OCI-LY3 (cell line): ENCODE results near the gene SRSF3.
A peak's percentile ranks its signal among the peaks of the same experiment; 100 is the strongest.

ENCODE experiments used
- H2AFZ ChIP-seq: fragments of 200-600, 300-600 bp; shearing (Covaris generic); 2 replicates; pipeline ENCODE4 v1.6.0; 2014; ENCODE audit warnings: antibody characterized with exemption, low read depth, low read length
- H3K27ac ChIP-seq: fragments of 200-600, 300-600 bp; sonication (generic); 2 replicates; pipeline ENCODE4 v1.5.1; 2014; ENCODE audit warnings: mild to moderate bottlenecking, low read length, moderate library complexity, mixed read lengths
- H3K27me3 ChIP-seq: fragments of 200-600, 300-600 bp; sonication (generic); 2 replicates; pipeline ENCODE4 v1.6.1; 2014; ENCODE audit warnings: low read depth, low read length, mixed read lengths
- H3K36me3 ChIP-seq: fragments of 200-600, 300-600 bp; sonication (generic); replicated peaks from 2 replicates; pipeline ENCODE3; 2014; ENCODE audit warnings: low read depth, low read length, mixed read lengths
- H3K4me1 ChIP-seq: fragments of 300-600, 200-600 bp; sonication (generic); 2 replicates; pipeline ENCODE4 v1.6.1; 2014; ENCODE audit warnings: low read length, mixed read lengths
- H3K4me2 ChIP-seq: fragments of 200-600, 300-600 bp; sonication (generic); 2 replicates; pipeline ENCODE4 v1.6.1; 2014; ENCODE audit warnings: low read length, mixed read lengths
- H3K4me3 ChIP-seq: fragments of 300-600, 200-600 bp; sonication (generic); 2 replicates; pipeline ENCODE4 v1.5.1; 2014; ENCODE audit warnings: antibody characterized with exemption, mild to moderate bottlenecking, low read length, moderate library complexity
- H3K79me2 ChIP-seq: fragments of 300-600, 200-600 bp; shearing (Covaris generic); 2 replicates; pipeline ENCODE4 v1.6.1; 2014; ENCODE audit warnings: mild to moderate bottlenecking, low read length, mixed read lengths
- H3K9ac ChIP-seq: fragments of 300-600, 200-600 bp; shearing (Covaris generic); 2 replicates; pipeline ENCODE4 v1.6.0; 2014; ENCODE audit warnings: mild to moderate bottlenecking, low read length, moderate library complexity
- H3K9me3 ChIP-seq: fragments of 200-600, 300-600 bp; shearing (Covaris generic); 2 replicates; pipeline ENCODE4 v1.6.1; 2014; ENCODE audit warnings: low read length, mixed read lengths; ENCODE audit not compliant: insufficient read depth
- H4K20me1 ChIP-seq: fragments of 200-600, 300-600 bp; sonication (generic); 2 replicates; pipeline ENCODE4 v1.6.1; 2016; ENCODE audit warnings: low read length, mixed read lengths; ENCODE audit not compliant: insufficient read depth
- CTCF ChIP-seq: fragments of 200-600, 300-600 bp; sonication (generic); IDR thresholded peaks from 2 replicates; pipeline ENCODE4 v1.5.1; 2014; ENCODE audit warnings: antibody characterized with exemption, low read length, low read depth
- EZH2phosphoT487 ChIP-seq: fragments of 200-600 bp; shearing (Covaris generic); IDR thresholded peaks from 2 replicates; pipeline ENCODE4 v1.6.1; 2018; ENCODE audit warnings: antibody characterized with exemption, mixed run types, low read depth

Gene SRSF3

DNA sequence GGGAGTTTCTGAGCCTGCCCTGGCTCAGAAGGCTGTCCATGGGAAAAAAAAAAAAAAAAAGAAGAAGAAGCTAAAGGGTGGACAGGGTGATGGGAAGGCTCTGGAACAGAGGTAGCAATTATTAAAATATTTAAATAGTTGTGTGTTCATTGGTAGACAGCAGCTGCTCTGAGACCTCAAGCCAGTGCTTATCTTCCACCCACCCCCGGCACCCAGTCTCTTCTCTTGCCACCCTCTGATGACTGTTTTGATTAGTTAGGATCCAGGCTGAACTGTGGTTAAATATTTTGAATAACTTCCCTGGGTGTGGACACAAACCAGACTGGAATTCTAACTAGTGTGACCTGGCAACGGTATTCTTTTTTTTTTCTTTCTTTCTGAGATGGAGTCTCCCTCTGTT, 16.9 kb upstream of the SRSF3 start:
- H3K79me2 ChIP-seq, result no peaks in the 10 kb centered on the region
- H4K20me1 ChIP-seq, result no peaks in the 10 kb centered on the region
- TF ChIP-seq CTCF, result no peak
- no peak for TF ChIP-seq EZH2phosphoT487
- H3K27me3 ChIP-seq, result no peaks in the 10 kb centered on the region
- no peaks in the 10 kb centered on the region for H3K9me3 ChIP-seq
- no peak overlapping the region for H3K27ac ChIP-seq
- H3K36me3 ChIP-seq, result no peaks in the 10 kb centered on the region
- H3K4me3 ChIP-seq, result no peak overlapping the region
- H3K9ac ChIP-seq, result no peak overlapping the region
- no peak overlapping the region for H3K4me2 ChIP-seq
- H3K4me1 ChIP-seq, result peaks cover 7% of the 10 kb centered on the region; the same call in 1 of the 2 replicates
- H2AFZ ChIP-seq, result no peak overlapping the region

- Histone ChIP-seq H3K9ac (no peak overlapping the region), H2AFZ (no peak overlapping the region), H3K4me2 (no peak overlapping the region), H3K27me3 (0 out of 2 replicates have a peak, but pooled peaks cover 5% of the 10 kb centered on the region), H3K9me3 (no peaks in the 10 kb centered on the region), H3K79me2 (no peaks in the 10 kb centered on the region), H4K20me1 (no peaks in the 10 kb centered on the region), H3K36me3 (no peaks in the 10 kb centered on the region), H3K4me3 (no peak overlapping the region), H3K4me1 (peaks cover 7% of the 10 kb centered on the region; the same call in 1 of the 2 replicates), H3K27ac (no peak overlapping the region)
- TF ChIP-seq CTCF, result no peak
- TF ChIP-seq EZH2phosphoT487, result no peak
These were observed 16.1 kb upstream of the SRSF3 start for GRCh38 chr6:36578030-36578429.

DNA sequence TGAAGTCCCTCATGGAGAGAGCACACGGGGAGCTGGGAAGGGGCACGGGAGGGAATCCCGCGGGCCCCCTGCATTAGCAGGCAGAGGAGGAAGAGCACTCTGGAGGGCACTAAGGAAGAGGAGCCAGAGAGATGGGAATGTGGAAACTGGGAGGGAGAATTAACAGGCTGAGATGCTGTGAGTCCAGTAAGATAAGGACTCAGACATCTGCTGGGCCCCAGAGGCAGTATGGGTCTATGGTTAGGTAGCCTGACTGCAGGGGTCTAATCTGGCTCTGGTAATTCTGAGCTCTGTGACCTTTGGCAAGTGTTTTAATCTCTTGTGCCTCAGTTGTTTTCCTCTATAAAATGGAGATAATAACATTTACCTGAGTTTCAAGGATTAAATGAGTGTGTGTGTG, 15.7 kb upstream of the SRSF3 start:
- Histone ChIP-seq H3K27ac (no peak overlapping the region), H3K4me2 (no peak overlapping the region), H3K36me3 (no peaks in the 10 kb centered on the region), H4K20me1 (no peaks in the 10 kb centered on the region), H3K4me3 (no peak overlapping the region), H3K9ac (no peak overlapping the region), H3K9me3 (no peaks in the 10 kb centered on the region), H3K79me2 (no peaks in the 10 kb centered on the region), H3K27me3 (0 out of 2 replicates have a peak, but pooled peaks cover 5% of the 10 kb centered on the region), H3K4me1 (peaks cover 7% of the 10 kb centered on the region; the same call in 1 of the 2 replicates), H2AFZ (no peak overlapping the region)
- TF ChIP-seq CTCF (no peak), EZH2phosphoT487 (no peak)

- Histone ChIP-seq H4K20me1 (no peaks in the 10 kb centered on the region), H3K9ac (no peak overlapping the region), H3K27ac (no peak overlapping the region), H3K27me3 (0 out of 2 replicates have a peak, but pooled peaks cover 5% of the 10 kb centered on the region), H3K4me2 (peak overlapping the region; percentile 47), H3K9me3 (no peaks in the 10 kb centered on the region), H3K79me2 (no peaks in the 10 kb centered on the region), H3K36me3 (no peaks in the 10 kb centered on the region), H3K4me3 (no peak overlapping the region), H2AFZ (peak overlapping the region; percentile 89), H3K4me1 (peaks cover 7% of the 10 kb centered on the region; the same call in 1 of the 2 replicates)
- no peak for TF ChIP-seq CTCF
- no peak for TF ChIP-seq EZH2phosphoT487
These were observed 14.0 kb upstream of the SRSF3 start for GRCh38 chr6:36580184-36580526.
